GM12878 (cell line): ENCODE data around the gene RAB30. TPM values are rescaled to one million over a fixed set of nuclear protein-coding genes. Genes with fewer than 3 reads are reported as not detected.

Experiments
- ATAC-seq: fragments of 200-7000 bp; cut with Tn5 transposase; 3 replicates; pipeline ENCODE4 v1.9.1; 2020; ENCODE audit warnings: mild to moderate bottlenecking, moderate library complexity
- BruUV-seq: library from RNA; stranded (reverse); fragments of 400-500 nt; replicated peaks from 2 replicates; lab custom pipeline; 2021; lab: Mats Ljungman, UMichigan
- CTCF ChIA-PET: fragments of 300-600 bp; sonication (Branson Sonifier 250); formaldehyde crosslinking; extraction: SDS; loops from one replicate; lab custom pipeline; 2021; ENCODE audit warnings: inconsistent platforms; lab: Yijun Ruan, JAX
- POLR2A ChIA-PET: fragments of 350-600 bp; formaldehyde crosslinking; extraction: SDS; loops from one replicate; lab custom pipeline; 2021; ENCODE audit warnings: inconsistent platforms; lab: Charles Lee
- RAD21 ChIA-PET: fragments of 300-600 bp; sonication (Branson Sonifier 250); formaldehyde crosslinking; loops from one replicate; lab custom pipeline; 2023; ENCODE audit warnings: antibody characterized with exemption; ENCODE audit not compliant: unreplicated experiment; lab: Charles Lee
- SMC1A ChIA-PET: fragments of 300-600 bp; sonication (Branson Sonifier 250); formaldehyde crosslinking; loops from one replicate; lab custom pipeline; 2023; ENCODE audit not compliant: unreplicated experiment, uncharacterized antibody; lab: Charles Lee
- DNase-seq: peaks from one replicate; pipeline ENCODE4 v3.0.0-alpha.2; 2011; ENCODE audit warnings: low read depth, low spot score
- FAIRE-seq: peaks from 3 replicates; lab custom pipeline; 2011; peaks lifted over from hg19 to GRCh38; lab: Jason Lieb, UNC
- H2AFZ ChIP-seq: 2 replicates; pipeline ENCODE4 v1.6.0; 2011; ENCODE audit warnings: low read depth, low read length, control low read depth; ENCODE audit not compliant: control insufficient read depth
- H3K27ac ChIP-seq: 2 replicates; pipeline ENCODE4 v1.5.1; 2011; ENCODE audit warnings: control low read depth; ENCODE audit not compliant: control insufficient read depth, insufficient read depth
- H3K27me3 ChIP-seq, 2 experiments: replicated peaks in 1 of 2; 2 replicates each; pipeline versions ENCODE4 v1.6.0 to v1.6.1; 2011; ENCODE audit warnings: low read length in 1 of 2; ENCODE audit not compliant: control insufficient read depth in 2 of 2, insufficient read depth in 2 of 2
- H3K36me3 ChIP-seq, 2 experiments: 2 replicates each; pipeline ENCODE4 v1.5.1; 2011; ENCODE audit warnings: low read length in 1 of 2; ENCODE audit not compliant: control insufficient read depth in 2 of 2, insufficient read depth in 2 of 2
- H3K4me1 ChIP-seq: 2 replicates; pipeline ENCODE4 v1.6.1; 2011; ENCODE audit warnings: mild to moderate bottlenecking, low read length, moderate library complexity, mixed read lengths; ENCODE audit not compliant: control insufficient read depth, insufficient read depth
- H3K4me2 ChIP-seq: 2 replicates; pipeline ENCODE4 v1.6.0; 2011; ENCODE audit warnings: control low read depth; ENCODE audit not compliant: control insufficient read depth, insufficient read depth
- H3K4me3 ChIP-seq: fragments of 200-600 bp; sonication (generic); 2 replicates; pipeline ENCODE4 v1.5.1; 2016
- H3K79me2 ChIP-seq: 2 replicates; pipeline ENCODE4 v1.6.0; 2011; ENCODE audit warnings: low read length; ENCODE audit not compliant: control insufficient read depth, insufficient read depth
- H3K9ac ChIP-seq: 2 replicates; pipeline ENCODE4 v1.8.0; 2011; ENCODE audit warnings: low read length, control low read depth, mixed read lengths; ENCODE audit not compliant: control insufficient read depth, insufficient read depth
- H3K9me3 ChIP-seq: replicated peaks from 3 replicates; pipeline ENCODE4 v1.5.1; 2011; ENCODE audit warnings: mild to moderate bottlenecking, low read length; ENCODE audit not compliant: control insufficient read depth, insufficient read depth
- H4K20me1 ChIP-seq: 2 replicates; pipeline ENCODE4 v1.6.0; 2011; ENCODE audit not compliant: control insufficient read depth, insufficient read depth
- ASH2L ChIP-seq: fragments of 300-600, 200-600 bp; sonication (generic); IDR thresholded peaks from 2 replicates; pipeline ENCODE4 v1.6.1; 2017; ENCODE audit warnings: low read depth, mild to moderate bottlenecking, borderline replicate concordance
- ATF7 ChIP-seq: fragments of 450-650 bp; IDR thresholded peaks from 2 replicates; pipeline ENCODE4 v1.6.1; 2016; ENCODE audit warnings: low read depth, mild to moderate bottlenecking
- BCLAF1 ChIP-seq: fragments of 450-650 bp; IDR thresholded peaks from 2 replicates; pipeline ENCODE4 v1.6.1; 2017; ENCODE audit warnings: antibody characterized with exemption, mild to moderate bottlenecking, moderate library complexity
- CHD2 ChIP-seq: IDR thresholded peaks from 2 replicates; pipeline ENCODE4 v1.6.1; 2011; ENCODE audit warnings: low read depth, low read length, improper control_type of control experiment, borderline replicate concordance
- IRF4 ChIP-seq: IDR thresholded peaks from 2 replicates; pipeline ENCODE4 v1.6.1; 2011; ENCODE audit warnings: low read depth, low read length
- MTA2 ChIP-seq: fragments of 450-650 bp; IDR thresholded peaks from 2 replicates; pipeline ENCODE4 v1.6.1; 2016; ENCODE audit warnings: low read depth, mild to moderate bottlenecking, moderate library complexity
- MYC ChIP-seq: IDR thresholded peaks from 2 replicates; pipeline ENCODE4 v1.6.1; 2011; ENCODE audit warnings: mild to moderate bottlenecking, low read length, moderate library complexity, inconsistent platforms; ENCODE audit not compliant: insufficient read depth, insufficient replicate concordance, insufficient read length, severe bottlenecking
- NR2F1 ChIP-seq: fragments of 450-650 bp; conservative IDR thresholded peaks from 2 replicates; pipeline ENCODE4 v1.6.1; 2017; ENCODE audit warnings: mild to moderate bottlenecking
- PRDM15 ChIP-seq: fragments of 450-650 bp; formaldehyde crosslinking; IDR thresholded peaks from 2 replicates; pipeline ENCODE4 v1.4.0; 2020; ENCODE audit warnings: mild to moderate bottlenecking, moderate library complexity
- RBBP5 ChIP-seq: fragments of 200-600 bp; sonication (generic); conservative IDR thresholded peaks from 2 replicates; pipeline ENCODE4 v1.6.1; 2016
- RUNX3 ChIP-seq: IDR thresholded peaks from 2 replicates; pipeline ENCODE4 v1.6.1; 2012; ENCODE audit warnings: low read length, inconsistent platforms
- TBL1XR1 ChIP-seq: IDR thresholded peaks from 2 replicates; pipeline ENCODE4 v1.6.1; 2012; ENCODE audit warnings: low read depth, low read length, improper control_type of control experiment
- WGBS: methylation state at CpG from one replicate; pipeline ENCODE4 v1.1.6; 2016; ENCODE audit warnings: low lambda C conversion rate; ENCODE audit not compliant: insufficient replicate concordance, insufficient coverage; ENCODE audit errors: missing lambda C conversion rate; 5-methylcytosine and 5-hydroxymethylcytosine counted together
- in situ Hi-C: fragments of 300-500 bp; cut with MboI; formaldehyde crosslinking; loops from 9 replicates; pipeline ENCODE4 v1.14.3; 2018; ENCODE audit warnings: mixed read lengths
- intact Hi-C: fragments of 100-400 bp; cut with micrococcal nuclease; formaldehyde crosslinking; loops from one replicate; pipeline ENCODE4 v1.14.2; 2022; ENCODE audit not compliant: unreplicated experiment
- polyA plus RNA-seq, 11 experiments: library from polyadenylated mRNA; depleted of rRNA in 4 of 11; unstranded in 6 of 11; stranded (reverse) in 5 of 11; fragments of >200 nt; fragmentation: Nextera tagmentation in 4 of 11; fragmentation: Illumina TruSeq in 1 of 11; extraction: Ambion mirVana in 4 of 11; extraction: Trizol in 1 of 11; gene quantifications; 1 replicate in 1 of 11; 2 replicates in 10 of 11; pipeline versions ENCODE4 v1.2.1 to v1.2.3, GENCODE V29; 2011 to 2016; ENCODE audit warnings: inconsistent platforms in 2 of 11, missing spikeins in 2 of 11, low read depth in 1 of 11
- total RNA-seq, 4 experiments: library from RNA; depleted of rRNA in 3 of 4; stranded (reverse); fragments of >200 nt in 3 of 4; fragmentation: Illumina TruSeq in 1 of 4; extraction: Trizol in 1 of 4; gene quantifications; 2 replicates each; pipeline versions ENCODE4 v1.2.1 to v1.2.3, GENCODE V29; 2013 to 2021

The RAB30 gene
- total and polyA plus RNA-seq, 10 of the 15 experiments (the other 5 are each of a cell fraction or from before 2014, with no cell fraction given): 9.8 to 26.7 (median 19.2) TPM

- no peak overlapping the region for H3K4me3 ChIP-seq
- ATAC-seq (peak; percentile 60), DNase-seq (no peak), FAIRE-seq (peak; percentile 56)
- CTCF ChIA-PET: interaction anchor here (1.1 kb wide), 1 partner anchor 29 kb away, joined by 4 read pairs; no protein-coding TSS in a partner anchor
- WGBS: 47% methylated on average over 4 of the region's 4 CpGs
- intact Hi-C loops (no loop called here), in situ Hi-C loops (no loop called here)
- RAD21 ChIA-PET: interaction anchor here (0.8 kb wide), 1 partner anchor 156 kb away, joined by 3 read pairs; no protein-coding TSS in a partner anchor
- no peaks in the 10 kb centered on the region; the same call in 2 of the 3 replicates for H3K9me3 ChIP-seq
- no peak overlapping the region for H3K9ac ChIP-seq
- peaks cover 16% of the 10 kb centered on the region for H3K4me1 ChIP-seq
- H2AFZ ChIP-seq: no peak overlapping the region
- no TSS peak for BruUV-seq
- peaks cover 3% of the 10 kb centered on the region in 2 experiments; a peak in 3 of 4 replicates for H3K36me3 ChIP-seq
- POLR2A ChIA-PET: no interaction called here
- no peak for TF ChIP-seq ATF7
- TF ChIP-seq PRDM15: no peak
- TF ChIP-seq IRF4: no peak
- TF ChIP-seq CHD2: no peak
- TF ChIP-seq NR2F1: no peak
- no peak for TF ChIP-seq ASH2L
- TF ChIP-seq RUNX3: no peak
- TF ChIP-seq TBL1XR1: no peak
- TF ChIP-seq MYC: no peak
- no peak for TF ChIP-seq MTA2
- TF ChIP-seq BCLAF1: no peak
- no peak for TF ChIP-seq RBBP5
- no peaks in the 10 kb centered on the region; the same call in none of the 2 replicates for H3K79me2 ChIP-seq
- H3K4me2 ChIP-seq: no peak overlapping the region
- H3K27me3 ChIP-seq: no peaks in the 10 kb centered on the region
- H3K27ac ChIP-seq: no peak overlapping the region
- SMC1A ChIA-PET: interaction anchor here (0.6 to 1.8 kb wide), 4 partner anchors 15 to 52 kb away, joined by 3 to 6 read pairs (median 4); no protein-coding TSS in a partner anchor
- H4K20me1 ChIP-seq: no peaks in the 10 kb centered on the region
Observed at GRCh38 chr11:83023410-83023809, 48.3 kb downstream of the RAB30 start.
